GM06990 (cell line): ENCODE results near the gene CSF2RB.
A peak's percentile ranks its signal among the peaks of the same experiment; 100 is the strongest.

ENCODE experiments used
- DNase-seq: peaks from one replicate; pipeline ENCODE4 v3.0.0-alpha.2; 2011; ENCODE audit not compliant: insufficient read length; ENCODE audit errors: extremely low read depth
- H3K27me3 ChIP-seq: replicated peaks from 2 replicates; pipeline ENCODE4 v1.6.0; 2011; ENCODE audit warnings: low read length; ENCODE audit not compliant: control insufficient read depth, insufficient read depth
- H3K36me3 ChIP-seq: 2 replicates; pipeline ENCODE4 v1.5.1; 2011; ENCODE audit warnings: low read length; ENCODE audit not compliant: control insufficient read depth, insufficient read depth
- H3K4me3 ChIP-seq: replicated peaks from 2 replicates; pipeline ENCODE4 v1.5.1; 2011; ENCODE audit warnings: low read depth, mild to moderate bottlenecking, control low read depth, low read length
- TF ChIP-seq, protein P1 (sequence below): IDR thresholded peaks from 2 replicates; pipeline ENCODE4 v1.5.1; 2011; ENCODE audit warnings: low read length, control low read depth, mild to moderate bottlenecking, inconsistent platforms; ENCODE audit not compliant: insufficient read depth, poor library complexity, severe bottlenecking

The CSF2RB gene

DNA sequence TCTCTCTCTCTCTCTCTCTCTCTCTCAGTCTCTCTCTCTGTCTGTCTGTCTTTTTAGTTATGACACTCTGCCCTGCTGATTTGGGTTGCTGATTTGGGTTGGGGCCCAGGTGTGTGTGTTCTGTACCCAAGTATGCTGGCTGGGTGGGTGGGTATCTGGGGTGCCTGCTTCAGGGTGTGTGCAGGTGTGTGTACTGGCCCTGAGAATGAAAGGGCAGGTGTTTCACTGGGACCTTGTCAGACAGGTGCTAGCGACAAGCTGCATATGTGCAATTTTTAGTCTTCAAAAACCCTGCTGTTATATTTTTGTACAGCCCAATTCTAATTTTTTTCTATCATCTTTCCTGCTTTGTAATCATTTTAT lies 943 bp downstream of the CSF2RB start:
- Histone ChIP-seq H3K27me3 (no peaks in the 10 kb centered on the region), H3K36me3 (no peaks in the 10 kb centered on the region), H3K4me3 (peak overlapping the region; percentile 68)
- DNase-seq: no peak
- TF ChIP-seq, protein P1, sequence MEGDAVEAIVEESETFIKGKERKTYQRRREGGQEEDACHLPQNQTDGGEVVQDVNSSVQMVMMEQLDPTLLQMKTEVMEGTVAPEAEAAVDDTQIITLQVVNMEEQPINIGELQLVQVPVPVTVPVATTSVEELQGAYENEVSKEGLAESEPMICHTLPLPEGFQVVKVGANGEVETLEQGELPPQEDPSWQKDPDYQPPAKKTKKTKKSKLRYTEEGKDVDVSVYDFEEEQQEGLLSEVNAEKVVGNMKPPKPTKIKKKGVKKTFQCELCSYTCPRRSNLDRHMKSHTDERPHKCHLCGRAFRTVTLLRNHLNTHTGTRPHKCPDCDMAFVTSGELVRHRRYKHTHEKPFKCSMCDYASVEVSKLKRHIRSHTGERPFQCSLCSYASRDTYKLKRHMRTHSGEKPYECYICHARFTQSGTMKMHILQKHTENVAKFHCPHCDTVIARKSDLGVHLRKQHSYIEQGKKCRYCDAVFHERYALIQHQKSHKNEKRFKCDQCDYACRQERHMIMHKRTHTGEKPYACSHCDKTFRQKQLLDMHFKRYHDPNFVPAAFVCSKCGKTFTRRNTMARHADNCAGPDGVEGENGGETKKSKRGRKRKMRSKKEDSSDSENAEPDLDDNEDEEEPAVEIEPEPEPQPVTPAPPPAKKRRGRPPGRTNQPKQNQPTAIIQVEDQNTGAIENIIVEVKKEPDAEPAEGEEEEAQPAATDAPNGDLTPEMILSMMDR: no peak

GRCh38 chr22:36916034-36916433 lies 2.6 kb downstream of the CSF2RB start:
- TF ChIP-seq, protein P1: no peak
- H3K27me3 ChIP-seq: no peaks in the 10 kb centered on the region
- no peak for DNase-seq
- H3K4me3 ChIP-seq: peak overlapping the region; percentile 49; the same call in 1 of the 2 replicates
- no peaks in the 10 kb centered on the region for H3K36me3 ChIP-seq

DNA sequence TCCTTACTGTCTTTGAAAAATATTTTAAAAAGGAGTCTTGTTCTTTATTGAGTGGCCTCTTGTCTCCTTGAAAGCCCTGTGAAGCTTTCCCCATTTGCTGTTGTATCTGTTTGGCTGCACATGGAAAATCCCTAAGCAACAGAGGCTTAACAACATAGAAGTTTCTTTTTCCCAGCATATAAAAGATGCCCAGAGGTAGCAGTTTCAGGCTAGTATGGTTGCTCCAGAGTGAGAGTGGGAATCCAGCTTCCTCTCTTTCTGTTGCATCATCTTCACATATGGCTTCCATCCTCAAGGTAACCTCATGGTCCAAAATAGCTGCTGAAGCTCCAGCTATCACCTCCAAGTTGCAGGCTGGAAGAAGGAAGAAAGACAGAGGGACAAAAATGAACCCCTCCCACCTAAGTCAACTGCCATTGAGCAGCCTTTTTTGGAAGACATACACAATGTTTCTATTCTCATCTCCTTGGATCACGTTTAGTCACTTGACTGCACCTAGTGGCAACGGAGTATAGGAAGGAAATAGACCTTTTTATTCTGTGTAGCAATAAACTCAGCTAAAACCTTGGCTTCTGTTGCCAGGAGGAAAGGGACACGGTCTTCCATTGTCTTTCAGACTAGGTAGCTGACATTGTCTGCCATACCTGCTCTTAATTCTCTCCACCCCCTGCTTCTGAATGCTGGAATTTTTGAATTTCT lies 5.3 kb downstream of the CSF2RB start:
- Histone ChIP-seq H3K27me3 (no peaks in the 10 kb centered on the region), H3K36me3 (peaks cover 11% of the 10 kb centered on the region), H3K4me3 (no peak overlapping the region)
- TF ChIP-seq, protein P1: peak; percentile 9
- no peak for DNase-seq

DNA sequence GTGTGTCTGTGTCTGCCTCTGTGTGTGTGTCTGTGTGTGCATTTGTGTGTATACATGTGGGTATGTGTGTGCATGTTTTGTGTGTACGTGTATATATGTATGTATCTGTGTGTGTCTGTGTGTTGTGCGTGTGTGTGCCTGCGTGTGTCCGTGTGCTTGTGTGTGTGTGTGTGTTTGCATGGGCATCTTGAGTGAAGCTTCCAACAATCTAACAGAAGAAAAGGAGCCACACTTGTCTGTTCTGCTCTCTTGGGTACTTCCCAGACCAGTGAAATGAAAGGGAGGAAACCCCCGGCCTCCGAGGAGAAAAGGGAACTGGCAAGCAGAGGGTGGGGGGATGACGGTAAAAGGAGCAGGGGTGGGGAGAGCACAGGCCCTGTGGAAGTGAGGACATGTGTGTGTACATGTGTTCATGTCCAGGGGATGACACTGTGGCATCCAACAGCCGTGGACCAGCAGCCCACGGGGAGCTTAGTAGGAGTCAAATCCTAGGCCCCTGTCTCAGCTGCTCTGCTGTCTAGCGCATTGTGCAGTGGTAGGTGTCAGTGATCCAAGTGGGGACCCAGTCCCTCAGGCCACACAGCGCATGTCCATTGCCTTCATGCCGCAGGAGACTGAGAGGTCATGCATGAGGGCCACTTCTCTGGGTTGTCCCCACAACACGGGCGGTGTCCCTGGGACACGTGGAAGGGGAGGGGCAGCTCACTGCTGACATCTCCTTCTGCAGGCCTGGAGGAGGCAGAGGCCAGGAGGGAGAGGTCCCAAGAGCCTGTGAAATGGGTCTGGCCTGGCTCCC lies 8.1 kb downstream of the CSF2RB start:
- Histone ChIP-seq H3K4me3 (no peak overlapping the region), H3K36me3 (peaks cover 25% of the 10 kb centered on the region), H3K27me3 (no peaks in the 10 kb centered on the region)
- TF ChIP-seq, protein P1: no peak
- peak; percentile 64 for DNase-seq

- Histone ChIP-seq H3K27me3 (no peaks in the 10 kb centered on the region), H3K36me3 (peaks cover 30% of the 10 kb centered on the region), H3K4me3 (no peak overlapping the region)
- TF ChIP-seq, protein P1: no peak
- no peak for DNase-seq
Measured at GRCh38 chr22:36922105-36922608, 8.7 kb downstream of the CSF2RB start.
